ENCODE data around the gene DUOX1.

GRCh38 chr15:45143946-45144345 lies 14.2 kb downstream of the DUOX1 start:
- TF ChIP-seq EZH2 (IDR thresholded peaks at IDR 0.05; ENCODE audit: low read depth) (no peak), CTCF (conservative IDR thresholded peaks at IDR 0.05) (no peak)

All from PC-9 (cell line).